Activated B cell treated with CpG ODN at 0.5 μM for 24 hours (primary cell): ENCODE results near the gene LRRC71. TPM values are rescaled to one million over a fixed set of nuclear protein-coding genes. Genes with fewer than 3 reads are reported as not detected.

Experiments used
- ATAC-seq: fragments of 200-7000 bp; cut with Tn5 transposase; one replicate; pipeline ENCODE4 v1.10.0; 2021; ENCODE audit warnings: low read depth, mild to moderate bottlenecking, moderate library complexity
- CTCF ChIA-PET: fragments of 350-600 bp; sonication (Branson Sonifier 250); formaldehyde crosslinking; loops from one replicate; lab custom pipeline; 2021; ENCODE audit warnings: antibody characterized with exemption; lab: Charles Lee
- POLR2A ChIA-PET: fragments of 350-600 bp; sonication (Branson Sonifier 250); formaldehyde crosslinking; loops from one replicate; lab custom pipeline; 2021; ENCODE audit warnings: antibody characterized with exemption; lab: Charles Lee
- DNase-seq: peaks from one replicate; pipeline ENCODE4 v3.0.0; 2022
- H3K27ac Mint-ChIP-seq: one replicate; pipeline ENCODE4 v1.8.0; 2020; ENCODE audit warnings: mixed read lengths
- H3K27me3 Mint-ChIP-seq: one replicate; pipeline ENCODE4 v1.8.0; 2021; ENCODE audit warnings: mixed read lengths
- H3K36me3 Mint-ChIP-seq: one replicate; pipeline ENCODE4 v1.8.0; 2021; ENCODE audit warnings: low read depth, mixed read lengths
- H3K4me1 Mint-ChIP-seq: one replicate; pipeline ENCODE4 v1.8.0; 2021; ENCODE audit warnings: mixed read lengths
- H3K4me3 Mint-ChIP-seq: one replicate; pipeline ENCODE4 v1.8.0; 2020; ENCODE audit warnings: mild to moderate bottlenecking, mixed read lengths
- H3K9me3 Mint-ChIP-seq: one replicate; pipeline ENCODE4 v1.8.0; 2020; ENCODE audit warnings: mixed read lengths
- CTCF ChIP-seq: fragments of 200-600 bp; IDR thresholded peaks from one replicate; pipeline ENCODE4 v1.8.0; 2022; ENCODE audit warnings: antibody characterized with exemption, mild to moderate bottlenecking
- intact Hi-C: fragments of 100-400 bp; cut with micrococcal nuclease; formaldehyde crosslinking; loops from one replicate; pipeline ENCODE4 v1.15.1; 2024
- total RNA-seq: library from RNA; stranded (reverse); gene quantifications from 2 replicates; pipeline ENCODE4 v1.2.3, GENCODE V29; 2022

LRRC71 gene
- total RNA-seq, 1 donor from 2014 or later = not detected

GRCh38 chr1:156947818-156948525 lies 27.5 kb downstream of the LRRC71 start:
- ATAC-seq = no peak
- ChIA-PET CTCF (no interaction called here), POLR2A (no interaction called here)
- Mint-ChIP-seq H3K27ac (no peak overlapping the region), H3K36me3 (peaks cover 2% of the 10 kb centered on the region), H3K4me1 (no peaks in the 10 kb centered on the region), H3K9me3 (no peaks in the 10 kb centered on the region), H3K27me3 (peaks cover 2% of the 10 kb centered on the region), H3K4me3 (no peak overlapping the region)
- intact Hi-C loops = no loop called here
- no peak for TF ChIP-seq CTCF
- DNase-seq = no peak

GRCh38 chr1:156948708-156949107 lies 28.3 kb downstream of the LRRC71 start:
- no peak overlapping the region for H3K27ac Mint-ChIP-seq
- ChIA-PET POLR2A (no interaction called here), CTCF (no interaction called here)
- no peaks in the 10 kb centered on the region for H3K9me3 Mint-ChIP-seq
- peaks cover 2% of the 10 kb centered on the region for H3K36me3 Mint-ChIP-seq
- no peaks in the 10 kb centered on the region for H3K4me1 Mint-ChIP-seq
- DNase-seq = no peak
- peaks cover 2% of the 10 kb centered on the region for H3K27me3 Mint-ChIP-seq
- intact Hi-C loops = no loop called here
- no peak for TF ChIP-seq CTCF
- no peak overlapping the region for H3K4me3 Mint-ChIP-seq
- ATAC-seq = no peak

- no peaks in the 10 kb centered on the region for H3K9me3 Mint-ChIP-seq
- no peaks in the 10 kb centered on the region for H3K4me1 Mint-ChIP-seq
- H3K27ac Mint-ChIP-seq = no peak overlapping the region
- no peak for ATAC-seq
- ChIA-PET CTCF (no interaction called here), POLR2A (no interaction called here)
- no peak overlapping the region for H3K4me3 Mint-ChIP-seq
- no peak for TF ChIP-seq CTCF
- peaks cover 2% of the 10 kb centered on the region for H3K27me3 Mint-ChIP-seq
- DNase-seq = no peak
- intact Hi-C loops = no loop called here
- peaks cover 2% of the 10 kb centered on the region for H3K36me3 Mint-ChIP-seq
These were observed 28.7 kb downstream of the LRRC71 start for GRCh38 chr1:156949127-156949526.

- no peak for DNase-seq
- CTCF ChIA-PET = no interaction called here
- H3K4me1 Mint-ChIP-seq = no peaks in the 10 kb centered on the region
- POLR2A ChIA-PET = no interaction called here
- ATAC-seq = no peak
- H3K27ac Mint-ChIP-seq = no peak overlapping the region
- no peaks in the 10 kb centered on the region for H3K9me3 Mint-ChIP-seq
- no peak overlapping the region for H3K4me3 Mint-ChIP-seq
- TF ChIP-seq CTCF = no peak
- H3K36me3 Mint-ChIP-seq = no peaks in the 10 kb centered on the region
- intact Hi-C loops = no loop called here
- peaks cover 2% of the 10 kb centered on the region for H3K27me3 Mint-ChIP-seq
These were observed 30.9 kb downstream of the LRRC71 start for GRCh38 chr1:156951371-156951770.

- Mint-ChIP-seq H3K4me1 (no peaks in the 10 kb centered on the region), H3K36me3 (no peaks in the 10 kb centered on the region), H3K9me3 (no peaks in the 10 kb centered on the region), H3K27ac (no peak overlapping the region), H3K27me3 (peaks cover 2% of the 10 kb centered on the region), H3K4me3 (no peak overlapping the region)
- ATAC-seq (no peak), DNase-seq (no peak)
- ChIA-PET CTCF (no interaction called here), POLR2A (interaction anchor here (0.6 kb wide), 1 partner anchor 225 kb away, joined by 11 read pairs; no protein-coding TSS in a partner anchor)
- no peak for TF ChIP-seq CTCF
- intact Hi-C loops = no loop called here
These were observed 33.1 kb downstream of the LRRC71 start for GRCh38 chr1:156953571-156953970.
